IMR-90 (cell line): ENCODE measurements around the gene KIF13A. TPM values are rescaled to one million over a fixed set of nuclear protein-coding genes. Genes with fewer than 3 reads are reported as not detected.
"Not testable (repeated sequence)": the region's sequence is repeated elsewhere in the genome, so short reads cannot be mapped to it uniquely, and the experiment has no call there.

ENCODE experiments used
- ATAC-seq: fragments of 200-7000 bp; cut with Tn5 transposase; 2 replicates; pipeline ENCODE4 v1.9.1; 2020; ENCODE audit warnings: low read depth, mild to moderate bottlenecking, moderate library complexity
- BruUV-seq: library from RNA; stranded (reverse); fragments of 400-500 nt; replicated peaks from 2 replicates; lab custom pipeline; 2021; lab: Mats Ljungman, UMichigan
- CTCF ChIA-PET: fragments of 300-600 bp; formaldehyde crosslinking; extraction: SDS; loops from one replicate; lab custom pipeline; 2021; ENCODE audit warnings: antibody characterized with exemption; lab: Yijun Ruan, JAX
- POLR2A ChIA-PET: fragments of 300-600 bp; sonication (Branson Sonifier 250); formaldehyde crosslinking; loops from one replicate; lab custom pipeline; 2022; ENCODE audit warnings: antibody characterized with exemption; ENCODE audit not compliant: unreplicated experiment; lab: Charles Lee
- DNase-seq: peaks from one replicate; pipeline ENCODE4 v3.0.0; 2013
- H2AFZ ChIP-seq: replicated peaks from 2 replicates; pipeline ENCODE3; 2013; ENCODE audit warnings: low read length, mild to moderate bottlenecking; ENCODE audit not compliant: poor library complexity
- H2AK5ac ChIP-seq: 2 replicates; pipeline ENCODE4 v1.6.1; 2013; ENCODE audit warnings: low read depth, low read length, inconsistent platforms
- H2AK9ac ChIP-seq: replicated peaks from 2 replicates; pipeline ENCODE3; 2013; ENCODE audit warnings: mild to moderate bottlenecking, low read depth, low read length, moderate library complexity; ENCODE audit not compliant: poor library complexity
- H2BK120ac ChIP-seq: 2 replicates; pipeline ENCODE4 v1.6.1; 2013; ENCODE audit warnings: low read depth, low read length, inconsistent platforms
- H2BK15ac ChIP-seq: 3 replicates; pipeline ENCODE4 v1.6.1; 2013; ENCODE audit warnings: low read depth, low read length, inconsistent platforms
- H2BK20ac ChIP-seq: 2 replicates; pipeline ENCODE4 v1.6.1; 2013; ENCODE audit warnings: low read depth, mild to moderate bottlenecking, inconsistent platforms, low read length, moderate library complexity
- H2BK5ac ChIP-seq: 2 replicates; pipeline ENCODE4 v1.6.1; 2013; ENCODE audit warnings: mild to moderate bottlenecking, low read depth, low read length, inconsistent platforms; ENCODE audit not compliant: poor library complexity, severe bottlenecking
- H3K14ac ChIP-seq: replicated peaks from 2 replicates; pipeline ENCODE4 v1.6.1; 2013; ENCODE audit warnings: low read depth, low read length, inconsistent platforms
- H3K18ac ChIP-seq: 2 replicates; pipeline ENCODE4 v1.6.1; 2013; ENCODE audit warnings: low read depth, low read length, control low read depth
- H3K23ac ChIP-seq: 2 replicates; pipeline ENCODE4 v1.6.1; 2013; ENCODE audit warnings: low read depth, low read length, inconsistent platforms
- H3K27ac ChIP-seq: 2 replicates; pipeline ENCODE4 v1.5.1; 2013; ENCODE audit warnings: mild to moderate bottlenecking, control low read depth, low read length; ENCODE audit not compliant: insufficient read depth
- H3K27me3 ChIP-seq: 2 replicates; pipeline ENCODE4 v1.6.1; 2013; ENCODE audit warnings: low read length; ENCODE audit not compliant: control insufficient read depth, insufficient read depth
- H3K36me3 ChIP-seq: 2 replicates; pipeline ENCODE4 v1.6.1; 2013; ENCODE audit warnings: low read length, mixed read lengths; ENCODE audit not compliant: control insufficient read depth, insufficient read depth
- H3K4ac ChIP-seq: 2 replicates; pipeline ENCODE4 v1.6.1; 2013; ENCODE audit warnings: low read depth, low read length, inconsistent platforms
- H3K4me1 ChIP-seq: 2 replicates; pipeline ENCODE4 v1.6.1; 2013; ENCODE audit warnings: low read length, mixed read lengths; ENCODE audit not compliant: control insufficient read depth, insufficient read depth
- H3K4me2 ChIP-seq: 2 replicates; pipeline ENCODE4 v1.6.1; 2013; ENCODE audit warnings: low read depth, mild to moderate bottlenecking, control low read depth, low read length, moderate library complexity
- H3K4me3 ChIP-seq: 2 replicates; pipeline ENCODE4 v1.5.1; 2013; ENCODE audit warnings: low read depth, mild to moderate bottlenecking, control low read depth, low read length, moderate library complexity; ENCODE audit not compliant: insufficient read depth
- H3K56ac ChIP-seq: 2 replicates; pipeline ENCODE4 v1.6.1; 2013; ENCODE audit warnings: low read length, inconsistent platforms; ENCODE audit not compliant: insufficient read depth; ENCODE audit errors: extremely low read depth
- H3K79me1 ChIP-seq, 2 experiments: 2 replicates each; pipeline ENCODE4 v1.6.1; 2013; ENCODE audit warnings: low read length in 2 of 2, inconsistent platforms in 1 of 2, low read depth in 1 of 2
- H3K9ac ChIP-seq: 2 replicates; pipeline ENCODE4 v1.6.1; 2013; ENCODE audit warnings: low read depth, low read length, control low read depth
- H3K9me1 ChIP-seq: 2 replicates; pipeline ENCODE4 v1.6.1; 2013; ENCODE audit warnings: low read length, inconsistent platforms; ENCODE audit not compliant: insufficient read depth
- H3K9me3 ChIP-seq: 2 replicates; pipeline ENCODE4 v1.6.1; 2013; ENCODE audit warnings: low read length; ENCODE audit not compliant: control insufficient read depth, insufficient read depth
- H4K20me1 ChIP-seq: 2 replicates; pipeline ENCODE4 v1.6.1; 2013; ENCODE audit warnings: low read length, inconsistent platforms; ENCODE audit not compliant: insufficient read depth
- H4K5ac ChIP-seq: 2 replicates; pipeline ENCODE4 v1.6.1; 2013; ENCODE audit warnings: mild to moderate bottlenecking, low read depth, low read length, control low read depth
- H4K8ac ChIP-seq, 2 experiments: 2 replicates each; pipeline ENCODE4 v1.6.1; 2013; ENCODE audit warnings: low read depth in 2 of 2, low read length in 2 of 2, control low read depth in 1 of 2, inconsistent platforms in 1 of 2
- H4K91ac ChIP-seq: 2 replicates; pipeline ENCODE4 v1.6.1; 2013; ENCODE audit warnings: low read depth, low read length, inconsistent platforms; ENCODE audit not compliant: insufficient read depth
- WGBS, 2 experiments: methylation state at CpG; one replicate each; pipeline versions ENCODE4 v1.1.5 to v1.1.7; 2013; ENCODE audit warnings: missing lambda C conversion rate in 2 of 2; ENCODE audit not compliant: insufficient read length in 1 of 2; ENCODE audit errors: extremely low coverage in 2 of 2; 5-methylcytosine and 5-hydroxymethylcytosine counted together
- dilution Hi-C: fragments of 300-500 bp; cut with HindIII; formaldehyde crosslinking; loops from one replicate; pipeline ENCODE4 v1.14.3; 2018; ENCODE audit warnings: low sequenced_read_pairs; ENCODE audit not compliant: unreplicated experiment
- in situ Hi-C: fragments of 300-500 bp; cut with MboI; formaldehyde crosslinking; loops from 3 replicates; pipeline ENCODE4 v1.14.3; 2019; ENCODE audit warnings: low sequenced_read_pairs, inconsistent platforms, mixed read lengths
- intact Hi-C: fragments of 100-400 bp; cut with micrococcal nuclease; formaldehyde crosslinking; loops from 2 replicates; pipeline ENCODE4 v1.10.0; 2022
- polyA plus RNA-seq, 3 experiments: library from polyadenylated mRNA; depleted of rRNA; stranded (reverse); fragments of >200 nt; gene quantifications; 2 replicates each; pipeline ENCODE4 v1.2.3, GENCODE V29; 2012; ENCODE audit warnings: low replicate concordance in 1 of 3
- total RNA-seq: library from RNA; depleted of rRNA; stranded (reverse); fragments of >200 nt; gene quantifications from 2 replicates; pipeline ENCODE4 v1.2.3, GENCODE V29; 2012

KIF13A gene
- total and polyA plus RNA-seq, 2 of the 4 experiments (the other 2 are of a cell fraction): 23.3 to 51.8 TPM

GRCh38 chr6:17744757-17745308 lies 242.6 kb downstream of the KIF13A start:
- H3K79me1 ChIP-seq, H3K27me3 ChIP-seq, H4K20me1 ChIP-seq, dilution Hi-C loops, H2BK5ac ChIP-seq, H3K9ac ChIP-seq, H2BK15ac ChIP-seq, H2BK20ac ChIP-seq, H3K9me3 ChIP-seq, CTCF ChIA-PET, in situ Hi-C loops, H3K9me1 ChIP-seq, H3K14ac ChIP-seq, H3K27ac ChIP-seq, H2AK5ac ChIP-seq, H3K4me1 ChIP-seq, H2AFZ ChIP-seq, H4K8ac ChIP-seq, POLR2A ChIA-PET, H3K36me3 ChIP-seq, H3K4me3 ChIP-seq, H3K4me2 ChIP-seq, H3K18ac ChIP-seq, H3K56ac ChIP-seq, intact Hi-C loops, DNase-seq, BruUV-seq, H2BK120ac ChIP-seq, ATAC-seq, H4K5ac ChIP-seq, H4K91ac ChIP-seq, H3K23ac ChIP-seq, H2AK9ac ChIP-seq, H3K4ac ChIP-seq: not testable (repeated sequence)
- 96% methylated on average over 8 of the region's 13 CpGs; no CpG with 5 or more reads in 1 of the 2 experiments for WGBS, 2 experiments
